ENCODE measurements around the gene GH1.
"Not testable (repeated sequence)": the region's sequence is repeated elsewhere in the genome, so short reads cannot be mapped to it uniquely, and the experiment has no call there.

Gene GH1

GRCh38 chr17:63918305-63918704 is 334 bp downstream of the GH1 start:
- H3K9ac ChIP-seq (ENCODE audit: low read depth, low read length): no peak overlapping the region
- no peaks in the 10 kb centered on the region for H3K9me3 ChIP-seq (ENCODE audit: insufficient read depth, low read depth, low read length)
- no peaks in the 10 kb centered on the region for H3K36me3 ChIP-seq (ENCODE audit: insufficient read depth, low read depth, low read length)
- no peaks in the 10 kb centered on the region; the same call in 1 of the 2 replicates for H3K27me3 ChIP-seq (ENCODE audit: insufficient read depth, low read length)
- H3K4me3 ChIP-seq (ENCODE audit: low read length): peak overlapping the region; percentile 54; the same call in 1 of the 2 replicates
- no peak overlapping the region for H3K27ac ChIP-seq (ENCODE audit: low read length)
- peaks cover 4% of the 10 kb centered on the region; the same call in 1 of the 2 replicates for H3K4me1 ChIP-seq (ENCODE audit: insufficient read depth, low read length)

- H3K36me3 ChIP-seq (ENCODE audit: insufficient read depth, low read depth, low read length): no peaks in the 10 kb centered on the region
- H3K27ac ChIP-seq (ENCODE audit: low read length): no peak overlapping the region
- H3K9ac ChIP-seq (ENCODE audit: low read depth, low read length): no peak overlapping the region
- H3K4me1 ChIP-seq (ENCODE audit: insufficient read depth, low read length): peaks cover 4% of the 10 kb centered on the region; the same call in 1 of the 2 replicates
- H3K9me3 ChIP-seq (ENCODE audit: insufficient read depth, low read depth, low read length): no peaks in the 10 kb centered on the region
- H3K4me3 ChIP-seq (ENCODE audit: low read length): peak overlapping the region; percentile 54; the same call in 1 of the 2 replicates
- no peaks in the 10 kb centered on the region; the same call in 1 of the 2 replicates for H3K27me3 ChIP-seq (ENCODE audit: insufficient read depth, low read length)
Observed at GRCh38 chr17:63917646-63918045, 993 bp downstream of the GH1 start.

- not testable (repeated sequence) for H3K36me3 ChIP-seq (ENCODE audit: insufficient read depth, low read depth, low read length); H3K27ac ChIP-seq (ENCODE audit: low read length); H3K4me3 ChIP-seq (ENCODE audit: low read length); H3K4me1 ChIP-seq (ENCODE audit: insufficient read depth, low read length); H3K27me3 ChIP-seq (ENCODE audit: insufficient read depth, low read length); H3K9me3 ChIP-seq (ENCODE audit: insufficient read depth, low read depth, low read length); H3K9ac ChIP-seq (ENCODE audit: low read depth, low read length)
Observed at GRCh38 chr17:63917206-63917605, 1.4 kb downstream of the GH1 start.

GRCh38 chr17:63916566-63917185 is 2.0 kb downstream of the GH1 start:
- no peaks in the 10 kb centered on the region; the same call in 1 of the 2 replicates for H3K27me3 ChIP-seq (ENCODE audit: insufficient read depth, low read length)
- H3K4me1 ChIP-seq (ENCODE audit: insufficient read depth, low read length): peaks cover 4% of the 10 kb centered on the region; the same call in 1 of the 2 replicates
- no peak overlapping the region for H3K27ac ChIP-seq (ENCODE audit: low read length)
- H3K4me3 ChIP-seq (ENCODE audit: low read length): no peak overlapping the region
- H3K9ac ChIP-seq (ENCODE audit: low read depth, low read length): no peak overlapping the region
- no peaks in the 10 kb centered on the region for H3K9me3 ChIP-seq (ENCODE audit: insufficient read depth, low read depth, low read length)
- H3K36me3 ChIP-seq (ENCODE audit: insufficient read depth, low read depth, low read length): no peaks in the 10 kb centered on the region

GRCh38 chr17:63915753-63916152 is 2.9 kb downstream of the GH1 start:
- not testable (repeated sequence) for H3K9me3 ChIP-seq (ENCODE audit: insufficient read depth, low read depth, low read length); H3K9ac ChIP-seq (ENCODE audit: low read depth, low read length); H3K27me3 ChIP-seq (ENCODE audit: insufficient read depth, low read length); H3K36me3 ChIP-seq (ENCODE audit: insufficient read depth, low read depth, low read length); H3K27ac ChIP-seq (ENCODE audit: low read length); H3K4me1 ChIP-seq (ENCODE audit: insufficient read depth, low read length); H3K4me3 ChIP-seq (ENCODE audit: low read length)

- Histone ChIP-seq H3K36me3 (ENCODE audit: insufficient read depth, low read depth, low read length) (no peaks in the 10 kb centered on the region), H3K9me3 (ENCODE audit: insufficient read depth, low read depth, low read length) (no peaks in the 10 kb centered on the region), H3K27ac (ENCODE audit: low read length) (no peak overlapping the region), H3K27me3 (ENCODE audit: insufficient read depth, low read length) (no peaks in the 10 kb centered on the region; the same call in 1 of the 2 replicates), H3K4me3 (ENCODE audit: low read length) (no peak overlapping the region), H3K4me1 (ENCODE audit: insufficient read depth, low read length) (peaks cover 4% of the 10 kb centered on the region; the same call in 1 of the 2 replicates), H3K9ac (ENCODE audit: low read depth, low read length) (no peak overlapping the region)
Observed at GRCh38 chr17:63914471-63914870, 4.2 kb downstream of the GH1 start.

GRCh38 chr17:63911657-63912100 is 7.0 kb downstream of the GH1 start:
- peaks cover 3% of the 10 kb centered on the region; the same call in 1 of the 2 replicates for H3K4me1 ChIP-seq (ENCODE audit: insufficient read depth, low read length)
- H3K9ac ChIP-seq (ENCODE audit: low read depth, low read length): no peak overlapping the region
- H3K4me3 ChIP-seq (ENCODE audit: low read length): no peak overlapping the region
- no peaks in the 10 kb centered on the region for H3K36me3 ChIP-seq (ENCODE audit: insufficient read depth, low read depth, low read length)
- no peaks in the 10 kb centered on the region; the same call in 1 of the 2 replicates for H3K27me3 ChIP-seq (ENCODE audit: insufficient read depth, low read length)
- no peak overlapping the region for H3K27ac ChIP-seq (ENCODE audit: low read length)
- H3K9me3 ChIP-seq (ENCODE audit: insufficient read depth, low read depth, low read length): no peaks in the 10 kb centered on the region

- no peak within 1 kb of the TSS for H3K9ac ChIP-seq (ENCODE audit: low read depth, low read length)
- H3K27me3 ChIP-seq (ENCODE audit: insufficient read depth, low read length): no peaks in the 10 kb centered on the region; the same call in 1 of the 2 replicates
- H3K36me3 ChIP-seq (ENCODE audit: insufficient read depth, low read depth, low read length): no peaks in the 10 kb centered on the region
- peaks cover 3% of the 10 kb centered on the region; the same call in 1 of the 2 replicates for H3K4me1 ChIP-seq (ENCODE audit: insufficient read depth, low read length)
- no peak within 1 kb of the TSS for H3K4me3 ChIP-seq (ENCODE audit: low read length)
- no peaks in the 10 kb centered on the region for H3K9me3 ChIP-seq (ENCODE audit: insufficient read depth, low read depth, low read length)
- H3K27ac ChIP-seq (ENCODE audit: low read length): no peak within 1 kb of the TSS
Observed at GRCh38 chr17:63911041-63911635, 7.5 kb downstream of the GH1 start, which contains the start of gene CSHL1. Gene CSHL1, minus strand, starts transcription at chr17:63911258. Its CDS starts 62 bp downstream, at chr17:63911196.

GRCh38 chr17:63910096-63910495 is 8.5 kb downstream of the GH1 start:
- Histone ChIP-seq H3K27me3 (ENCODE audit: insufficient read depth, low read length) (no peaks in the 10 kb centered on the region; the same call in 1 of the 2 replicates), H3K4me1 (ENCODE audit: insufficient read depth, low read length) (peaks cover 3% of the 10 kb centered on the region; the same call in 1 of the 2 replicates), H3K36me3 (ENCODE audit: insufficient read depth, low read depth, low read length) (no peaks in the 10 kb centered on the region), H3K9ac (ENCODE audit: low read depth, low read length) (no peak overlapping the region), H3K27ac (ENCODE audit: low read length) (no peak overlapping the region), H3K4me3 (ENCODE audit: low read length) (no peak overlapping the region), H3K9me3 (ENCODE audit: insufficient read depth, low read depth, low read length) (no peaks in the 10 kb centered on the region)

GRCh38 chr17:63909586-63909985 is 9.1 kb downstream of the GH1 start:
- H3K27ac ChIP-seq (ENCODE audit: low read length); H3K36me3 ChIP-seq (ENCODE audit: insufficient read depth, low read depth, low read length); H3K9me3 ChIP-seq (ENCODE audit: insufficient read depth, low read depth, low read length); H3K9ac ChIP-seq (ENCODE audit: low read depth, low read length); H3K4me3 ChIP-seq (ENCODE audit: low read length); H3K27me3 ChIP-seq (ENCODE audit: insufficient read depth, low read length); H3K4me1 ChIP-seq (ENCODE audit: insufficient read depth, low read length): not testable (repeated sequence)

- H3K27me3 ChIP-seq (ENCODE audit: insufficient read depth, low read length); H3K36me3 ChIP-seq (ENCODE audit: insufficient read depth, low read depth, low read length): not testable (repeated sequence)
Observed at GRCh38 chr17:63907161-63907778, 11.4 kb downstream of the GH1 start.

GRCh38 chr17:63904796-63905195 is 13.8 kb downstream of the GH1 start:
- H3K9ac ChIP-seq (ENCODE audit: low read depth, low read length); H3K4me3 ChIP-seq (ENCODE audit: low read length); H3K36me3 ChIP-seq (ENCODE audit: insufficient read depth, low read depth, low read length); H3K9me3 ChIP-seq (ENCODE audit: insufficient read depth, low read depth, low read length); H3K27ac ChIP-seq (ENCODE audit: low read length); H3K4me1 ChIP-seq (ENCODE audit: insufficient read depth, low read length); H3K27me3 ChIP-seq (ENCODE audit: insufficient read depth, low read length): not testable (repeated sequence)

More at GRCh38 chr17:63907161-63907778, 11.4 kb downstream of the GH1 start:
- not testable (repeated sequence) for H3K4me3 ChIP-seq (ENCODE audit: low read length); H3K4me1 ChIP-seq (ENCODE audit: insufficient read depth, low read length); H3K9ac ChIP-seq (ENCODE audit: low read depth, low read length); H3K27ac ChIP-seq (ENCODE audit: low read length); H3K9me3 ChIP-seq (ENCODE audit: insufficient read depth, low read depth, low read length)

All from iPS-20b (cell line).